GM12878 (cell line): ENCODE measurements around the gene AIF1. TPM values are rescaled to one million over a fixed set of nuclear protein-coding genes. Genes with fewer than 3 reads are reported as not detected.
A peak's percentile ranks its signal among the peaks of the same experiment; 100 is the strongest.

Source experiments
- BACH1 ChIP-seq: fragments of 450-650 bp; IDR thresholded peaks from 2 replicates; pipeline ENCODE4 v1.6.1; 2017; ENCODE audit warnings: mild to moderate bottlenecking, borderline replicate concordance
- BHLHE40 ChIP-seq, 2 experiments: fragments of 450-650 bp in 1 of 2; IDR thresholded peaks; 2 replicates each; pipeline ENCODE4 v1.6.1; 2011 to 2017; ENCODE audit warnings: low read depth in 2 of 2, borderline replicate concordance in 1 of 2, improper control_type of control experiment in 1 of 2, low read length in 1 of 2, mild to moderate bottlenecking in 1 of 2
- CBFB ChIP-seq: IDR thresholded peaks from 2 replicates; pipeline ENCODE4 v1.6.1; 2016; ENCODE audit warnings: antibody characterized with exemption, low read depth
- CBX5 ChIP-seq: sonication (generic); IDR thresholded peaks from 2 replicates; pipeline ENCODE4 v1.6.1; 2016; ENCODE audit warnings: low read depth, moderate library complexity, mild to moderate bottlenecking, inconsistent platforms
- EP300 ChIP-seq, 2 experiments: fragments of 150-350 bp in 1 of 2; IDR thresholded peaks; 2 replicates each; pipeline ENCODE4 v1.6.1; 2011 to 2012; ENCODE audit warnings: low read depth in 2 of 2, low read length in 2 of 2, borderline replicate concordance in 1 of 2, improper control_type of control experiment in 1 of 2, inconsistent platforms in 1 of 2; ENCODE audit not compliant: control insufficient read depth in 1 of 2
- GATAD2B ChIP-seq: fragments of 450-650 bp; conservative IDR thresholded peaks from 2 replicates; pipeline ENCODE4 v1.6.1; 2017; ENCODE audit warnings: low read depth, mild to moderate bottlenecking, moderate library complexity
- HCFC1 ChIP-seq: fragments of 150-350 bp; IDR thresholded peaks from 2 replicates; pipeline ENCODE4 v1.6.1; 2014; ENCODE audit warnings: low read length
- IKZF1 ChIP-seq: fragments of 450-650 bp; conservative IDR thresholded peaks from 2 replicates; pipeline ENCODE4 v1.6.1; 2017; ENCODE audit warnings: antibody characterized with exemption, mild to moderate bottlenecking
- KDM1A ChIP-seq: fragments of 200-600 bp; sonication (generic); IDR thresholded peaks from 2 replicates; pipeline ENCODE4 v1.6.1; 2016; ENCODE audit warnings: borderline replicate concordance
- LARP7 ChIP-seq: fragments of 450-650 bp; IDR thresholded peaks from 2 replicates; pipeline ENCODE4 v1.6.1; 2017; ENCODE audit warnings: mild to moderate bottlenecking
- MXI1 ChIP-seq: fragments of 150-350 bp; IDR thresholded peaks from 2 replicates; pipeline ENCODE4 v1.6.1; 2011; ENCODE audit warnings: low read depth, mild to moderate bottlenecking, inconsistent platforms, low read length, improper control_type of control experiment
- NBN ChIP-seq: fragments of 450-650 bp; IDR thresholded peaks from 2 replicates; pipeline ENCODE4 v1.6.1; 2016
- NFIC ChIP-seq: IDR thresholded peaks from 2 replicates; pipeline ENCODE4 v1.6.1; 2012; ENCODE audit warnings: low read depth, mild to moderate bottlenecking, inconsistent platforms, low read length, moderate library complexity
- NR2F1 ChIP-seq: fragments of 450-650 bp; conservative IDR thresholded peaks from 2 replicates; pipeline ENCODE4 v1.6.1; 2017; ENCODE audit warnings: mild to moderate bottlenecking
- POLR2A ChIP-seq: IDR thresholded peaks from 2 replicates; pipeline ENCODE4 v1.6.1; 2011; ENCODE audit warnings: low read depth, mild to moderate bottlenecking, low read length
- POLR2AphosphoS5 ChIP-seq: IDR thresholded peaks from 2 replicates; pipeline ENCODE4 v1.6.1; 2011; ENCODE audit warnings: mild to moderate bottlenecking, low read length, inconsistent platforms
- RUNX3 ChIP-seq: IDR thresholded peaks from 2 replicates; pipeline ENCODE4 v1.6.1; 2012; ENCODE audit warnings: low read length, inconsistent platforms
- SIN3A ChIP-seq: IDR thresholded peaks from 2 replicates; pipeline ENCODE4 v1.6.1; 2012; ENCODE audit warnings: low read depth, low read length, improper control_type of control experiment
- TCF3 ChIP-seq: IDR thresholded peaks from 2 replicates; pipeline ENCODE4 v1.6.1; 2012; ENCODE audit warnings: low read depth, mild to moderate bottlenecking, low read length, borderline replicate concordance; ENCODE audit not compliant: insufficient read depth
- YY1 ChIP-seq: IDR thresholded peaks from 2 replicates; pipeline ENCODE4 v1.6.1; 2011; ENCODE audit warnings: low read depth, mild to moderate bottlenecking, low read length
- ZNF217 ChIP-seq: fragments of 450-650 bp; IDR thresholded peaks from 2 replicates; pipeline ENCODE4 v1.6.1; 2017; ENCODE audit warnings: antibody characterized with exemption, mild to moderate bottlenecking
- ZNF274 ChIP-seq: IDR thresholded peaks from one replicate; pipeline ENCODE4 v1.8.0; 2011; ENCODE audit not compliant: insufficient read length, insufficient read depth
- polyA plus RNA-seq, 11 experiments: library from polyadenylated mRNA; depleted of rRNA in 4 of 11; unstranded in 6 of 11; stranded (reverse) in 5 of 11; fragments of >200 nt; fragmentation: Nextera tagmentation in 4 of 11; fragmentation: Illumina TruSeq in 1 of 11; extraction: Ambion mirVana in 4 of 11; extraction: Trizol in 1 of 11; gene quantifications; 1 replicate in 1 of 11; 2 replicates in 10 of 11; pipeline versions ENCODE4 v1.2.1 to v1.2.3, GENCODE V29; 2011 to 2016; ENCODE audit warnings: inconsistent platforms in 2 of 11, missing spikeins in 2 of 11, low read depth in 1 of 11
- total RNA-seq, 4 experiments: library from RNA; depleted of rRNA in 3 of 4; stranded (reverse); fragments of >200 nt in 3 of 4; fragmentation: Illumina TruSeq in 1 of 4; extraction: Trizol in 1 of 4; gene quantifications; 2 replicates each; pipeline versions ENCODE4 v1.2.1 to v1.2.3, GENCODE V29; 2013 to 2021
- TF ChIP-seq, protein P1 (sequence below): IDR thresholded peaks from 2 replicates; pipeline ENCODE4 v1.6.1; 2011; ENCODE audit warnings: mild to moderate bottlenecking, low read depth, low read length, moderate library complexity; ENCODE audit not compliant: insufficient replicate concordance
- TF ChIP-seq, protein P2 (sequence below): IDR thresholded peaks from 2 replicates; pipeline ENCODE4 v1.6.1; 2011; ENCODE audit warnings: low read depth, mild to moderate bottlenecking, low read length, moderate library complexity, borderline replicate concordance; ENCODE audit errors: extremely low read depth
- TF ChIP-seq, protein P3 (sequence below): fragments of 450-650 bp; IDR thresholded peaks from 2 replicates; pipeline ENCODE4 v1.6.1; 2017; ENCODE audit warnings: borderline replicate concordance
- TF ChIP-seq, protein P4 (sequence below): fragments of 450-650 bp; conservative IDR thresholded peaks from 2 replicates; pipeline ENCODE4 v1.6.1; 2017; ENCODE audit warnings: mild to moderate bottlenecking, moderate library complexity

The AIF1 gene
- total and polyA plus RNA-seq, 10 of the 15 experiments (the other 5 are each of a cell fraction or from before 2014, with no cell fraction given): 1.9 to 256 (median 134) TPM

DNA sequence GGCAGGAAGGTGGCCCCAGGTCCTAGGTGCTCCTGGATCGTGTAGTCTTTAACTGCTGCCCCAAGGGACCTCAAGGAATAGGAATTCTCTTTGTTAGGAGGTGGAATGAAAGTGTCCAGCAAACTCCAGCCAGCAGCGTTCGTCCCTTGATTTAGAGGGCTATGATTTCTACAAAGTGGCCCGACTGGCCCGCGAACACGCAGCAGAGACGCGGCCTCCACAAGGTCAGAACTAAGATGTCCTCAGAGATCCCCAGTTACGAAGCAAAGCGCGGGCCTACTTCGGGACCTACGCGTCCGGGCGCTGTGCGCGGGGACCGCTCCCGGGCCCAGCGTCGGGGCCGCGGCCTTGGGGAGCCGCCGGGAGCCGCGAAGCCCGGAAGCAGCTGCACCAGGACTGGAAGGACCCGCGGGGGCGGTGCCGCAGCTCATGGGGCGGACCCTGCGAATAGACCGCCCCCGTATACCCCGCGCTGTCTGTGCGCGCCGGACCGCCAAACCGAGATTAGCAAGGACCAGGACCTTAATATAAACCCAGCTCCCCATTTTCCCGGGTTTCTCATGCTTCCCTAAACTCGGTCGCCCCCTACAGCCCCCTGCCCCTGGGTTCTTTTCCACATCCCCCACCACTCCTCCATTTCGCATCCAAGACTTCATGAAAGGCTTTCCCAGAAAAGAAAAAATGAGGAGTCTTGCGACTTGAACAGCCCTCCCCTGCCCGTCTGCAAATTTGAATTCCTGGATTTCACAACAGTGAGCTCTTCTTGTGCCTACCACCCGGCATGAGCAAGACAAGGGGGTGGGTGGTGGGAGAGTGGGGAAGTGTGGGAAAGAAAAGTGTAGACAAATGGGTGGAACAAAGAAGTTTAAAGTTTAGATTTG, 45.6 kb downstream of the AIF1 start, which contains the start of gene C6orf47 (continued):
- TF ChIP-seq, protein P1, sequence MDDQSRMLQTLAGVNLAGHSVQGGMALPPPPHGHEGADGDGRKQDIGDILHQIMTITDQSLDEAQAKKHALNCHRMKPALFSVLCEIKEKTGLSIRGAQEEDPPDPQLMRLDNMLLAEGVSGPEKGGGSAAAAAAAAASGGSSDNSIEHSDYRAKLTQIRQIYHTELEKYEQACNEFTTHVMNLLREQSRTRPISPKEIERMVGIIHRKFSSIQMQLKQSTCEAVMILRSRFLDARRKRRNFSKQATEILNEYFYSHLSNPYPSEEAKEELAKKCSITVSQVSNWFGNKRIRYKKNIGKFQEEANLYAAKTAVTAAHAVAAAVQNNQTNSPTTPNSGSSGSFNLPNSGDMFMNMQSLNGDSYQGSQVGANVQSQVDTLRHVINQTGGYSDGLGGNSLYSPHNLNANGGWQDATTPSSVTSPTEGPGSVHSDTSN: peak; percentile 5
- TF ChIP-seq, protein P2, sequence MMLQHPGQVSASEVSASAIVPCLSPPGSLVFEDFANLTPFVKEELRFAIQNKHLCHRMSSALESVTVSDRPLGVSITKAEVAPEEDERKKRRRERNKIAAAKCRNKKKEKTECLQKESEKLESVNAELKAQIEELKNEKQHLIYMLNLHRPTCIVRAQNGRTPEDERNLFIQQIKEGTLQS: no peak
- TF ChIP-seq KDM1A: no peak
- TF ChIP-seq POLR2A: peak; percentile 90
- peak; percentile 35; the same call in 1 of the 2 replicates for TF ChIP-seq CBFB
- no peak for TF ChIP-seq CBX5
- TF ChIP-seq SIN3A: peak; percentile 74; the same call in 1 of the 2 replicates
- no peak for TF ChIP-seq ZNF274
- peak; percentile 85 for TF ChIP-seq BACH1
- TF ChIP-seq, protein P3, sequence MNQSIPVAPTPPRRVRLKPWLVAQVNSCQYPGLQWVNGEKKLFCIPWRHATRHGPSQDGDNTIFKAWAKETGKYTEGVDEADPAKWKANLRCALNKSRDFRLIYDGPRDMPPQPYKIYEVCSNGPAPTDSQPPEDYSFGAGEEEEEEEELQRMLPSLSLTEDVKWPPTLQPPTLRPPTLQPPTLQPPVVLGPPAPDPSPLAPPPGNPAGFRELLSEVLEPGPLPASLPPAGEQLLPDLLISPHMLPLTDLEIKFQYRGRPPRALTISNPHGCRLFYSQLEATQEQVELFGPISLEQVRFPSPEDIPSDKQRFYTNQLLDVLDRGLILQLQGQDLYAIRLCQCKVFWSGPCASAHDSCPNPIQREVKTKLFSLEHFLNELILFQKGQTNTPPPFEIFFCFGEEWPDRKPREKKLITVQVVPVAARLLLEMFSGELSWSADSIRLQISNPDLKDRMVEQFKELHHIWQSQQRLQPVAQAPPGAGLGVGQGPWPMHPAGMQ: no peak
- peak; percentile 88 for TF ChIP-seq GATAD2B
- no peak for TF ChIP-seq ZNF217
- TF ChIP-seq HCFC1: peak; percentile 27
- peak; percentile 37; the same call in 1 of the 2 replicates for TF ChIP-seq NFIC
- TF ChIP-seq, protein P4, sequence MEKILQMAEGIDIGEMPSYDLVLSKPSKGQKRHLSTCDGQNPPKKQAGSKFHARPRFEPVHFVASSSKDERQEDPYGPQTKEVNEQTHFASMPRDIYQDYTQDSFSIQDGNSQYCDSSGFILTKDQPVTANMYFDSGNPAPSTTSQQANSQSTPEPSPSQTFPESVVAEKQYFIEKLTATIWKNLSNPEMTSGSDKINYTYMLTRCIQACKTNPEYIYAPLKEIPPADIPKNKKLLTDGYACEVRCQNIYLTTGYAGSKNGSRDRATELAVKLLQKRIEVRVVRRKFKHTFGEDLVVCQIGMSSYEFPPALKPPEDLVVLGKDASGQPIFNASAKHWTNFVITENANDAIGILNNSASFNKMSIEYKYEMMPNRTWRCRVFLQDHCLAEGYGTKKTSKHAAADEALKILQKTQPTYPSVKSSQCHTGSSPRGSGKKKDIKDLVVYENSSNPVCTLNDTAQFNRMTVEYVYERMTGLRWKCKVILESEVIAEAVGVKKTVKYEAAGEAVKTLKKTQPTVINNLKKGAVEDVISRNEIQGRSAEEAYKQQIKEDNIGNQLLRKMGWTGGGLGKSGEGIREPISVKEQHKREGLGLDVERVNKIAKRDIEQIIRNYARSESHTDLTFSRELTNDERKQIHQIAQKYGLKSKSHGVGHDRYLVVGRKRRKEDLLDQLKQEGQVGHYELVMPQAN: peak; percentile 92
- TF ChIP-seq TCF3: 0 out of 2 replicates have a peak, but pooled peaks have one; percentile 54
- TF ChIP-seq BHLHE40 (IDR thresholded peaks at IDR 0.05; ENCODE audit: borderline replicate concordance in 1 of 2, low read depth in 2 of 2, low read length in 1 of 2): peak in 1 of 2 experiments; percentile 30; a peak in 1 of 4 replicates
- TF ChIP-seq YY1: no peak
- TF ChIP-seq IKZF1: peak; percentile 83
- no peak for TF ChIP-seq NBN
- peak; percentile 80 for TF ChIP-seq LARP7
- TF ChIP-seq RUNX3: peak; percentile 60
- no peak for TF ChIP-seq EP300 (IDR thresholded peaks at IDR 0.05; ENCODE audit: borderline replicate concordance in 1 of 2, control insufficient read depth in 1 of 2, low read depth in 2 of 2, low read length in 2 of 2)
- TF ChIP-seq POLR2AphosphoS5: peak; percentile 82
- peak; percentile 38; the same call in 1 of the 2 replicates for TF ChIP-seq NR2F1
- TF ChIP-seq MXI1: peak; percentile 61
